Measurements from ENCODE around the gene GLP1R. TPM values are rescaled to one million over a fixed set of nuclear protein-coding genes. Genes with fewer than 3 reads are reported as not detected.
A peak's percentile ranks its signal among the peaks of the same experiment; 100 is the strongest.

The GLP1R gene
- total RNA-seq, 1 donor from 2014 or later: not detected

- DNase-seq (peak; percentile 93), ATAC-seq (ENCODE audit: low read depth) (peak; percentile 89)
- H3K9me3 Mint-ChIP-seq: no peaks in the 10 kb centered on the region
- H3K27ac Mint-ChIP-seq: peak within 1 kb of the TSS; percentile 94
- CTCF ChIA-PET: interaction anchor here (3.0 kb wide), 1 partner anchor 13 kb away, joined by 7 read pairs; no protein-coding TSS in a partner anchor
- POLR2A ChIA-PET: interaction anchor here (0.6 to 1.7 kb wide), 7 partner anchors 12 to 1296 kb away, joined by 3 to 6 read pairs (median 3); no protein-coding TSS in a partner anchor
- intact Hi-C loops (cut with micrococcal nuclease): loop anchor here (2.0 to 5.0 kb wide), 2 partner anchors 1418 to 1958 kb away; partner anchors contain the start of genes MDGA1, NFYA and OARD1
- peaks cover 35% of the 10 kb centered on the region for H3K4me1 Mint-ChIP-seq
- no peaks in the 10 kb centered on the region for H3K27me3 Mint-ChIP-seq
- TF ChIP-seq CTCF (IDR thresholded peaks at IDR 0.05): no peak
- peaks cover 10% of the 10 kb centered on the region for H3K36me3 Mint-ChIP-seq (ENCODE audit: low read depth)
- peak within 1 kb of the TSS; percentile 94 for H3K4me3 Mint-ChIP-seq
These were observed 66.4 kb downstream of the GLP1R start, which contains the start of gene SAYSD1 for GRCh38 chr6:39114704-39115599. SAYSD1 (minus strand) TSS chr6:39115186; CDS start chr6:39115089, 97 bp downstream.

GRCh38 chr6:39118921-39119320 is 70.3 kb downstream of the GLP1R start:
- intact Hi-C loops (cut with micrococcal nuclease): no loop called here
- POLR2A ChIA-PET: no interaction called here
- CTCF ChIA-PET: no interaction called here
- Mint-ChIP-seq H3K9me3 (no peaks in the 10 kb centered on the region), H3K4me1 (peaks cover 14% of the 10 kb centered on the region), H3K27ac (no peak overlapping the region), H3K4me3 (no peak overlapping the region), H3K36me3 (ENCODE audit: low read depth) (peaks cover 2% of the 10 kb centered on the region), H3K27me3 (peaks cover 12% of the 10 kb centered on the region)
- TF ChIP-seq CTCF (IDR thresholded peaks at IDR 0.05): no peak
- DNase-seq: no peak
- ATAC-seq (ENCODE audit: low read depth): no peak

- POLR2A ChIA-PET: no interaction called here
These were observed 75.5 kb downstream of the GLP1R start for GRCh38 chr6:39124114-39124513.

GRCh38 chr6:39128106-39128505 is 79.5 kb downstream of the GLP1R start:
- Mint-ChIP-seq H3K4me1 (no peaks in the 10 kb centered on the region), H3K4me3 (no peak overlapping the region), H3K27me3 (peaks cover 18% of the 10 kb centered on the region), H3K36me3 (ENCODE audit: low read depth) (no peaks in the 10 kb centered on the region), H3K27ac (no peak overlapping the region), H3K9me3 (no peaks in the 10 kb centered on the region)
- DNase-seq: no peak
- TF ChIP-seq CTCF (IDR thresholded peaks at IDR 0.05): no peak
- no peak for ATAC-seq (ENCODE audit: low read depth)
- ChIA-PET POLR2A (no interaction called here), CTCF (no interaction called here)
- intact Hi-C loops (cut with micrococcal nuclease): no loop called here

More at GRCh38 chr6:39124114-39124513, 75.5 kb downstream of the GLP1R start:
- Mint-ChIP-seq H3K27ac (no peak overlapping the region), H3K4me1 (no peaks in the 10 kb centered on the region), H3K4me3 (no peak overlapping the region), H3K27me3 (peaks cover 23% of the 10 kb centered on the region), H3K9me3 (no peaks in the 10 kb centered on the region), H3K36me3 (ENCODE audit: low read depth) (no peaks in the 10 kb centered on the region)
- intact Hi-C loops (cut with micrococcal nuclease): no loop called here
- DNase-seq (no peak), ATAC-seq (ENCODE audit: low read depth) (no peak)
- TF ChIP-seq CTCF (IDR thresholded peaks at IDR 0.05): no peak
- CTCF ChIA-PET: no interaction called here

- ChIA-PET CTCF (no interaction called here), POLR2A (no interaction called here)
- Mint-ChIP-seq H3K4me3 (no peak overlapping the region), H3K4me1 (no peaks in the 10 kb centered on the region), H3K9me3 (no peaks in the 10 kb centered on the region), H3K27ac (no peak overlapping the region), H3K36me3 (ENCODE audit: low read depth) (no peaks in the 10 kb centered on the region), H3K27me3 (peaks cover 16% of the 10 kb centered on the region)
- intact Hi-C loops (cut with micrococcal nuclease): no loop called here
- no peak for DNase-seq
- no peak for ATAC-seq (ENCODE audit: low read depth)
- TF ChIP-seq CTCF (IDR thresholded peaks at IDR 0.05): no peak
These were observed 80.3 kb downstream of the GLP1R start for GRCh38 chr6:39128832-39129231.
